IMR-90 (cell line): ENCODE data around the gene IRF2BP2. TPM values are rescaled to one million over a fixed set of nuclear protein-coding genes. Genes with fewer than 3 reads are reported as not detected.

Source experiments
- ATAC-seq: fragments of 200-7000 bp; cut with Tn5 transposase; 2 replicates; pipeline ENCODE4 v1.9.1; 2020; ENCODE audit warnings: low read depth, mild to moderate bottlenecking, moderate library complexity
- BruUV-seq: library from RNA; stranded (reverse); fragments of 400-500 nt; replicated peaks from 2 replicates; lab custom pipeline; 2021; lab: Mats Ljungman, UMichigan
- CTCF ChIA-PET: fragments of 300-600 bp; formaldehyde crosslinking; extraction: SDS; loops from one replicate; lab custom pipeline; 2021; ENCODE audit warnings: antibody characterized with exemption; lab: Yijun Ruan, JAX
- POLR2A ChIA-PET: fragments of 300-600 bp; sonication (Branson Sonifier 250); formaldehyde crosslinking; loops from one replicate; lab custom pipeline; 2022; ENCODE audit warnings: antibody characterized with exemption; ENCODE audit not compliant: unreplicated experiment; lab: Charles Lee
- DNase-seq: peaks from one replicate; pipeline ENCODE4 v3.0.0; 2013
- H2AFZ ChIP-seq: replicated peaks from 2 replicates; pipeline ENCODE3; 2013; ENCODE audit warnings: low read length, mild to moderate bottlenecking; ENCODE audit not compliant: poor library complexity
- H2AK5ac ChIP-seq: 2 replicates; pipeline ENCODE4 v1.6.1; 2013; ENCODE audit warnings: low read depth, low read length, inconsistent platforms
- H2AK9ac ChIP-seq: replicated peaks from 2 replicates; pipeline ENCODE3; 2013; ENCODE audit warnings: mild to moderate bottlenecking, low read depth, low read length, moderate library complexity; ENCODE audit not compliant: poor library complexity
- H2BK120ac ChIP-seq: 2 replicates; pipeline ENCODE4 v1.6.1; 2013; ENCODE audit warnings: low read depth, low read length, inconsistent platforms
- H2BK15ac ChIP-seq: 3 replicates; pipeline ENCODE4 v1.6.1; 2013; ENCODE audit warnings: low read depth, low read length, inconsistent platforms
- H2BK20ac ChIP-seq: 2 replicates; pipeline ENCODE4 v1.6.1; 2013; ENCODE audit warnings: low read depth, mild to moderate bottlenecking, inconsistent platforms, low read length, moderate library complexity
- H2BK5ac ChIP-seq: 2 replicates; pipeline ENCODE4 v1.6.1; 2013; ENCODE audit warnings: mild to moderate bottlenecking, low read depth, low read length, inconsistent platforms; ENCODE audit not compliant: poor library complexity, severe bottlenecking
- H3K14ac ChIP-seq: replicated peaks from 2 replicates; pipeline ENCODE4 v1.6.1; 2013; ENCODE audit warnings: low read depth, low read length, inconsistent platforms
- H3K18ac ChIP-seq: 2 replicates; pipeline ENCODE4 v1.6.1; 2013; ENCODE audit warnings: low read depth, low read length, control low read depth
- H3K23ac ChIP-seq: 2 replicates; pipeline ENCODE4 v1.6.1; 2013; ENCODE audit warnings: low read depth, low read length, inconsistent platforms
- H3K27ac ChIP-seq: 2 replicates; pipeline ENCODE4 v1.5.1; 2013; ENCODE audit warnings: mild to moderate bottlenecking, control low read depth, low read length; ENCODE audit not compliant: insufficient read depth
- H3K27me3 ChIP-seq: 2 replicates; pipeline ENCODE4 v1.6.1; 2013; ENCODE audit warnings: low read length; ENCODE audit not compliant: control insufficient read depth, insufficient read depth
- H3K36me3 ChIP-seq: 2 replicates; pipeline ENCODE4 v1.6.1; 2013; ENCODE audit warnings: low read length, mixed read lengths; ENCODE audit not compliant: control insufficient read depth, insufficient read depth
- H3K4ac ChIP-seq: 2 replicates; pipeline ENCODE4 v1.6.1; 2013; ENCODE audit warnings: low read depth, low read length, inconsistent platforms
- H3K4me1 ChIP-seq: 2 replicates; pipeline ENCODE4 v1.6.1; 2013; ENCODE audit warnings: low read length, mixed read lengths; ENCODE audit not compliant: control insufficient read depth, insufficient read depth
- H3K4me2 ChIP-seq: 2 replicates; pipeline ENCODE4 v1.6.1; 2013; ENCODE audit warnings: low read depth, mild to moderate bottlenecking, control low read depth, low read length, moderate library complexity
- H3K4me3 ChIP-seq: 2 replicates; pipeline ENCODE4 v1.5.1; 2013; ENCODE audit warnings: low read depth, mild to moderate bottlenecking, control low read depth, low read length, moderate library complexity; ENCODE audit not compliant: insufficient read depth
- H3K56ac ChIP-seq: 2 replicates; pipeline ENCODE4 v1.6.1; 2013; ENCODE audit warnings: low read length, inconsistent platforms; ENCODE audit not compliant: insufficient read depth; ENCODE audit errors: extremely low read depth
- H3K79me1 ChIP-seq, 2 experiments: 2 replicates each; pipeline ENCODE4 v1.6.1; 2013; ENCODE audit warnings: low read length in 2 of 2, inconsistent platforms in 1 of 2, low read depth in 1 of 2
- H3K9ac ChIP-seq: 2 replicates; pipeline ENCODE4 v1.6.1; 2013; ENCODE audit warnings: low read depth, low read length, control low read depth
- H3K9me1 ChIP-seq: 2 replicates; pipeline ENCODE4 v1.6.1; 2013; ENCODE audit warnings: low read length, inconsistent platforms; ENCODE audit not compliant: insufficient read depth
- H3K9me3 ChIP-seq: 2 replicates; pipeline ENCODE4 v1.6.1; 2013; ENCODE audit warnings: low read length; ENCODE audit not compliant: control insufficient read depth, insufficient read depth
- H4K20me1 ChIP-seq: 2 replicates; pipeline ENCODE4 v1.6.1; 2013; ENCODE audit warnings: low read length, inconsistent platforms; ENCODE audit not compliant: insufficient read depth
- H4K5ac ChIP-seq: 2 replicates; pipeline ENCODE4 v1.6.1; 2013; ENCODE audit warnings: mild to moderate bottlenecking, low read depth, low read length, control low read depth
- H4K8ac ChIP-seq, 2 experiments: 2 replicates each; pipeline ENCODE4 v1.6.1; 2013; ENCODE audit warnings: low read depth in 2 of 2, low read length in 2 of 2, control low read depth in 1 of 2, inconsistent platforms in 1 of 2
- H4K91ac ChIP-seq: 2 replicates; pipeline ENCODE4 v1.6.1; 2013; ENCODE audit warnings: low read depth, low read length, inconsistent platforms; ENCODE audit not compliant: insufficient read depth
- NFE2L2 ChIP-seq: fragments of 150-350 bp; IDR thresholded peaks from 2 replicates; pipeline ENCODE4 v1.6.1; 2016; ENCODE audit warnings: low read depth, mild to moderate bottlenecking, low read length
- RAD21 ChIP-seq: IDR thresholded peaks from 2 replicates; pipeline ENCODE4 v1.6.1; 2012; ENCODE audit warnings: low read length, improper control_type of control experiment
- SMC3 ChIP-seq: fragments of 150-350 bp; IDR thresholded peaks from 2 replicates; pipeline ENCODE4 v1.6.1; 2016; ENCODE audit warnings: low read depth, mild to moderate bottlenecking, antibody characterized with exemption, low read length, moderate library complexity
- dilution Hi-C: fragments of 300-500 bp; cut with HindIII; formaldehyde crosslinking; loops from one replicate; pipeline ENCODE4 v1.14.3; 2018; ENCODE audit warnings: low sequenced_read_pairs; ENCODE audit not compliant: unreplicated experiment
- in situ Hi-C: fragments of 300-500 bp; cut with MboI; formaldehyde crosslinking; loops from 3 replicates; pipeline ENCODE4 v1.14.3; 2019; ENCODE audit warnings: low sequenced_read_pairs, inconsistent platforms, mixed read lengths
- intact Hi-C: fragments of 100-400 bp; cut with micrococcal nuclease; formaldehyde crosslinking; loops from 2 replicates; pipeline ENCODE4 v1.10.0; 2022
- polyA plus RNA-seq, 3 experiments: library from polyadenylated mRNA; depleted of rRNA; stranded (reverse); fragments of >200 nt; gene quantifications; 2 replicates each; pipeline ENCODE4 v1.2.3, GENCODE V29; 2012; ENCODE audit warnings: low replicate concordance in 1 of 3
- total RNA-seq: library from RNA; depleted of rRNA; stranded (reverse); fragments of >200 nt; gene quantifications from 2 replicates; pipeline ENCODE4 v1.2.3, GENCODE V29; 2012
- TF ChIP-seq, protein P1 (sequence below): conservative IDR thresholded peaks from 2 replicates; pipeline ENCODE4 v1.5.1; 2012; ENCODE audit warnings: mild to moderate bottlenecking, low read depth, low read length, improper control_type of control experiment

The IRF2BP2 gene
- total and polyA plus RNA-seq, 2 of the 4 experiments (the other 2 are of a cell fraction), result 47.0 to 66.6 TPM

- Histone ChIP-seq H3K36me3 (no peaks in the 10 kb centered on the region), H2AFZ (no peak overlapping the region), H3K14ac (no peak overlapping the region), H3K23ac (no peak overlapping the region), H3K56ac (no peak overlapping the region), H3K4me1 (peaks cover 1% of the 10 kb centered on the region), H3K9me3 (no peaks in the 10 kb centered on the region), H2AK5ac (no peak overlapping the region), H2BK5ac (no peak overlapping the region), H3K27me3 (peaks cover 5% of the 10 kb centered on the region; the same call in 1 of the 2 replicates), H3K9me1 (no peaks in the 10 kb centered on the region; the same call in 1 of the 2 replicates), H3K27ac (no peak overlapping the region), H3K18ac (no peak overlapping the region), H4K20me1 (no peaks in the 10 kb centered on the region), H3K9ac (no peak overlapping the region), H2BK15ac (no peak overlapping the region), H4K5ac (no peak overlapping the region), H4K91ac (no peak overlapping the region), H3K4me2 (no peak overlapping the region), H4K8ac (no peak overlapping the region), H3K79me1 (no peaks in the 10 kb centered on the region), H2AK9ac (no peak overlapping the region), H3K4me3 (no peak overlapping the region), H3K4ac (no peak overlapping the region), H2BK120ac (no peak overlapping the region), H2BK20ac (no peak overlapping the region)
- no peak for DNase-seq
- dilution Hi-C loops, result no loop called here
- BruUV-seq, result no TSS peak
- POLR2A ChIA-PET, result no interaction called here
- CTCF ChIA-PET, result no interaction called here
- ATAC-seq, result no peak
- intact Hi-C loops, result no loop called here
- in situ Hi-C loops, result loop anchor here (25.0 kb wide), 1 partner anchor 468 kb away; no protein-coding TSS in a partner anchor
- TF ChIP-seq NFE2L2 (no peak), SMC3 (0 out of 2 replicates have a peak, but pooled peaks have one; percentile 24), RAD21 (peak; percentile 30)
- TF ChIP-seq, protein P1, sequence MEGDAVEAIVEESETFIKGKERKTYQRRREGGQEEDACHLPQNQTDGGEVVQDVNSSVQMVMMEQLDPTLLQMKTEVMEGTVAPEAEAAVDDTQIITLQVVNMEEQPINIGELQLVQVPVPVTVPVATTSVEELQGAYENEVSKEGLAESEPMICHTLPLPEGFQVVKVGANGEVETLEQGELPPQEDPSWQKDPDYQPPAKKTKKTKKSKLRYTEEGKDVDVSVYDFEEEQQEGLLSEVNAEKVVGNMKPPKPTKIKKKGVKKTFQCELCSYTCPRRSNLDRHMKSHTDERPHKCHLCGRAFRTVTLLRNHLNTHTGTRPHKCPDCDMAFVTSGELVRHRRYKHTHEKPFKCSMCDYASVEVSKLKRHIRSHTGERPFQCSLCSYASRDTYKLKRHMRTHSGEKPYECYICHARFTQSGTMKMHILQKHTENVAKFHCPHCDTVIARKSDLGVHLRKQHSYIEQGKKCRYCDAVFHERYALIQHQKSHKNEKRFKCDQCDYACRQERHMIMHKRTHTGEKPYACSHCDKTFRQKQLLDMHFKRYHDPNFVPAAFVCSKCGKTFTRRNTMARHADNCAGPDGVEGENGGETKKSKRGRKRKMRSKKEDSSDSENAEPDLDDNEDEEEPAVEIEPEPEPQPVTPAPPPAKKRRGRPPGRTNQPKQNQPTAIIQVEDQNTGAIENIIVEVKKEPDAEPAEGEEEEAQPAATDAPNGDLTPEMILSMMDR, result peak; percentile 28; the same call in 1 of the 2 replicates
Observed at GRCh38 chr1:234579967-234580366, 30.0 kb downstream of the IRF2BP2 start.
